ENCODE measurements around the gene ATP6V0E2. TPM values are rescaled to one million over a fixed set of nuclear protein-coding genes. Genes with fewer than 3 reads are reported as not detected.

The ATP6V0E2 gene
- total and polyA plus RNA-seq, 10 donors, result 19.3 to 35.4 (median 28.7) TPM

DNA sequence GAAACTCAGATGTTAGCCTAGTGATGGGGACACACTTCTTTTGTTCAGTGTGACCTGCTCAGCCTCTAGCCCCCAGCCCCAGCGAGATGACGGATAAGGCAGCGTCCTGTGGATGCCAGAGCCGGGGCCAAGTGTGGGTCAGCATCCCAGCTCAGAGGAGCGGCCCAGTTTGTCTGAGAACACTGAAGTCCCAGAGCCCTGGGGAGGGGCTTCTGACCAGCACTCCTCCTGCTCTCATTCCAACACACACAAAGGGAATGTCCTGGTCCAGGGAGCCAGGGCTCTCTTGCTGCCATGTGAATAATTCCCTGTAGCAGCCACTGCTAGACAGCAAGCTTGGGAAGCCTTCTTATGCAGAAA is 4.5 kb upstream of the ATP6V0E2 start:
- H3K27ac ChIP-seq, result peak overlapping the region; percentile 8 to 83 (median 52)
- DNase-seq, result no peak
- H3K4me1 ChIP-seq, result peaks cover 36 to 99% (median 90%) of the 10 kb centered on the region in 6 donors
- 88 to 100% (median 93%) methylated on average over 2 to 5 of the region's 5 CpGs; no CpG with 5 or more reads in 1 of the 5 donors for WGBS, 5 donors
- intact Hi-C loops (cut with DNase I; ENCODE audit: low total_unique reads), result no loop called here
- H3K9me3 ChIP-seq, result no peaks in the 10 kb centered on the region
- TF ChIP-seq, protein P1, sequence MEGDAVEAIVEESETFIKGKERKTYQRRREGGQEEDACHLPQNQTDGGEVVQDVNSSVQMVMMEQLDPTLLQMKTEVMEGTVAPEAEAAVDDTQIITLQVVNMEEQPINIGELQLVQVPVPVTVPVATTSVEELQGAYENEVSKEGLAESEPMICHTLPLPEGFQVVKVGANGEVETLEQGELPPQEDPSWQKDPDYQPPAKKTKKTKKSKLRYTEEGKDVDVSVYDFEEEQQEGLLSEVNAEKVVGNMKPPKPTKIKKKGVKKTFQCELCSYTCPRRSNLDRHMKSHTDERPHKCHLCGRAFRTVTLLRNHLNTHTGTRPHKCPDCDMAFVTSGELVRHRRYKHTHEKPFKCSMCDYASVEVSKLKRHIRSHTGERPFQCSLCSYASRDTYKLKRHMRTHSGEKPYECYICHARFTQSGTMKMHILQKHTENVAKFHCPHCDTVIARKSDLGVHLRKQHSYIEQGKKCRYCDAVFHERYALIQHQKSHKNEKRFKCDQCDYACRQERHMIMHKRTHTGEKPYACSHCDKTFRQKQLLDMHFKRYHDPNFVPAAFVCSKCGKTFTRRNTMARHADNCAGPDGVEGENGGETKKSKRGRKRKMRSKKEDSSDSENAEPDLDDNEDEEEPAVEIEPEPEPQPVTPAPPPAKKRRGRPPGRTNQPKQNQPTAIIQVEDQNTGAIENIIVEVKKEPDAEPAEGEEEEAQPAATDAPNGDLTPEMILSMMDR (IDR thresholded peaks at IDR 0.05 in 8 of 11, conservative IDR thresholded peaks at IDR 0.05 in 3 of 11), result no peak
- no peak for TF ChIP-seq POLR2A (IDR thresholded peaks at IDR 0.05)
- H3K36me3 ChIP-seq, result peaks cover under 1 to 26% (median 8%) of the 10 kb centered on the region in 6 donors
- peaks cover 0 to 15% (median 0%) of the 10 kb centered on the region in 7 donors for H3K27me3 ChIP-seq (replicated peaks in 1 of 7)
- H3K4me3 ChIP-seq, result no peak overlapping the region

DNA sequence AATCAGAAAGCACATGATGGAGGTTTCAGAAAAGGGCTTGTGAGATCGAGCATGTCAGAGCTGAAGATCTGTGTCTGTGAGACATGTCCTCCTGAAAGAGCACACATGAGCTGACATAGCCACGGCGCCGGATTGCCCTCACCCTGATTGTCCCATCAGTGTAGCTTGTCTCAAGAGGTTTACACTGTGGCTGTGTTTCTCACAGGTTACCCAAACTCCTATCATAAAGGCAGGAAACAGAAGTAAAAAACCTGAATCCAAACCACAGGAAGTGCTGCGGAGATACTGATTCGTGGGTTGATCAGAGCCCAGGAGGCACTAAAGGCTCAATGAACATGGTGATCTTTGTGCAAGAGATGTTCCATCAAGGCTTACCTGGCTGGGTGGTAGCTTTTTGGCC is 3.9 kb upstream of the ATP6V0E2 start:
- H3K27me3 ChIP-seq (replicated peaks in 1 of 7), result peaks cover 0 to 15% (median 0%) of the 10 kb centered on the region in 7 donors
- DNase-seq, result no peak
- 11 to 53% (median 29%) methylated on average over 6 of the region's 6 CpGs for WGBS, 5 donors
- no peak overlapping the region for H3K4me3 ChIP-seq
- peaks cover 42 to 99% (median 90%) of the 10 kb centered on the region in 6 donors for H3K4me1 ChIP-seq
- H3K27ac ChIP-seq, result peak overlapping the region in 7 of 8 donors; percentile 20 to 83 (median 62)
- no peaks in the 10 kb centered on the region for H3K9me3 ChIP-seq
- intact Hi-C loops (cut with DNase I; ENCODE audit: low total_unique reads), result no loop called here
- H3K36me3 ChIP-seq, result peaks cover 0 to 20% (median 2%) of the 10 kb centered on the region in 6 donors
- TF ChIP-seq POLR2AphosphoS5 (IDR thresholded peaks at IDR 0.05), result peak in 1 of 3 donors; percentile 70
- TF ChIP-seq, protein P1 (IDR thresholded peaks at IDR 0.05 in 8 of 11, conservative IDR thresholded peaks at IDR 0.05 in 3 of 11), result no peak

DNA sequence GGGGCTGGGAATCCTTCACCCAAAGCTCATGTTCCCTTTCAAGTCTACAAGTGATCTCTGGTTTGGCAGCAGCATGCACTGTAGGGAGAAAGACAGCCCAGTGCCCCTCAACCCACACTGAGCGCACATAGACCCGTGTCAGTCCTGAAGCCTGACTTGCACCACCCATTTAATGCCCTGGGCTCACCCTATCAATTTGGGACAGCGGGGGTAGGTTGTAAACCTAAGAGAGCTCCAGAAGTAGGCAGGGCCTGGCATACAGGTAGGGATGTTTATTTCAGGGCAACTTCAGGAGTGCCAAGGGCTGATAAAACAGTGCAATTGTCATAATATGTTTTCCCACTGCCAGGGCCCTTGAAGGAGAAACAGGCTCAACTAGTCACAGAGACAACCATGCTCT is 3.5 kb upstream of the ATP6V0E2 start:
- peak overlapping the region in 6 of 8 donors; percentile 20 to 83 (median 68) for H3K27ac ChIP-seq
- H3K4me3 ChIP-seq, result no peak overlapping the region
- no peaks in the 10 kb centered on the region for H3K9me3 ChIP-seq
- intact Hi-C loops (cut with DNase I; ENCODE audit: low total_unique reads), result no loop called here
- peaks cover 43 to 99% (median 90%) of the 10 kb centered on the region in 6 donors for H3K4me1 ChIP-seq
- H3K36me3 ChIP-seq, result peaks cover 0 to 16% (median under 1%) of the 10 kb centered on the region in 6 donors
- peaks cover 0 to 15% (median 0%) of the 10 kb centered on the region in 7 donors for H3K27me3 ChIP-seq (replicated peaks in 1 of 7)
- no peak for DNase-seq
- no peak for TF ChIP-seq POLR2AphosphoS5 (IDR thresholded peaks at IDR 0.05)
- no peak for TF ChIP-seq POLR2A (IDR thresholded peaks at IDR 0.05)
- TF ChIP-seq, protein P1 (IDR thresholded peaks at IDR 0.05 in 8 of 11, conservative IDR thresholded peaks at IDR 0.05 in 3 of 11), result no peak
- WGBS, 5 donors, result 56 to 73% (median 67%) methylated on average over 3 of the region's 3 CpGs; no CpG with 5 or more reads in 1 of the 5 donors

DNA sequence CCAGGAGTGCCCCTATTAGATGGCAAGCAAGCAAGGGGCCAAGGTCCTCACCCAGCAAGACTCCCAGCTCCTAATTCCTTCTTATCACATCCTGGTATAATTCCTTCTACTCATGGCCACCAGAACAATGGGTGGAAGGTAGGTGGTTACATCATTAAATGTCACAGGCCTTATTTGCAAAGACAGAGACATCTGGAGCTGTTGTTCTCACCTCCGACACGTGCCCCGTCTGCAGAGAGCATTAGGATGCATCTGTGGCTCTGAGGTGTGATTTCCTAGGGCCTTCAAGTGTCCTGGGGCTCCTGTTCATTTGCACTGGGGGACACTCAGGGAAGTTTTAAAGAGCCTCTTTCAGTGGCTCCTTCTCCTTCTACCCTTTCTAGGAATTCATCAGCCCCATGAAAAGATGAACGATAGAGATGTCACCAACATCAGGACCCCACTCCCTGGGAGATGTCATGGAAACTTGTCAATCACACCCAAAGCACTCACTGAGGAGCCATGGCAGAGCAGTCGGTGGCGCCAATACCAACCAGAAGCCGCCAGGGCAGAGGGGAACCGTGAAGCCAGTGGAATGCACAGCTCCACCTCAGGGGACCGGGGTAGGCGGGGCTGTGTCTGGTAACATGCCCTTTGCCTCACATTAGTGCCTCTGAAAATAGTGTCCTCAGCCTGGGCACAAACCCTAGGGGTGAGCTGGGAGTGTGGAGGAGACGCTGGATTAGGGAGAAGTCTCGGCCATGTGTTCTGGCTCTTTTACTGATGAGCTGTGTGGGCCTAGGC is 2.9 kb upstream of the ATP6V0E2 start:
- WGBS, 5 donors, result 80 to 92% (median 90%) methylated on average over 9 to 12 of the region's 12 CpGs
- no peak for DNase-seq
- intact Hi-C loops (cut with DNase I; ENCODE audit: low total_unique reads), result no loop called here

More for the DNA sequence above, 2.9 kb upstream of the ATP6V0E2 start:
- peaks cover 43 to 99% (median 84%) of the 10 kb centered on the region in 6 donors for H3K4me1 ChIP-seq
- TF ChIP-seq POLR2AphosphoS5 (IDR thresholded peaks at IDR 0.05), result no peak
- TF ChIP-seq, protein P1 (IDR thresholded peaks at IDR 0.05 in 8 of 11, conservative IDR thresholded peaks at IDR 0.05 in 3 of 11), result no peak
- TF ChIP-seq POLR2A (IDR thresholded peaks at IDR 0.05), result no peak
- H3K27ac ChIP-seq, result peak overlapping the region in 7 of 8 donors; percentile 20 to 83 (median 62)
- no peak overlapping the region for H3K4me3 ChIP-seq
- peaks cover 0 to 19% (median 0%) of the 10 kb centered on the region in 6 donors for H3K36me3 ChIP-seq
- no peaks in the 10 kb centered on the region for H3K9me3 ChIP-seq
- H3K27me3 ChIP-seq (replicated peaks in 1 of 7), result peaks cover 0 to 15% (median 0%) of the 10 kb centered on the region in 7 donors
